Panc1 (cell line): Measurements from ENCODE around the gene TULP4. TPM values are rescaled to one million over a fixed set of nuclear protein-coding genes. Genes with fewer than 3 reads are reported as not detected.
A peak's percentile ranks its signal among the peaks of the same experiment; 100 is the strongest.

Experiments used
- ATAC-seq: fragments of 200-7000 bp; cut with Tn5 transposase; 2 replicates; pipeline ENCODE4 v1.9.1; 2020; ENCODE audit warnings: mild to moderate bottlenecking, moderate library complexity
- BruUV-seq: library from RNA; stranded (reverse); fragments of 400-500 nt; replicated peaks from 2 replicates; lab custom pipeline; 2021; lab: Mats Ljungman, UMichigan
- CTCF ChIA-PET: fragments of 300-600 bp; sonication (Branson Sonifier 250); formaldehyde crosslinking; loops from one replicate; lab custom pipeline; 2022; ENCODE audit warnings: antibody characterized with exemption; lab: Charles Lee
- POLR2A ChIA-PET: fragments of 300-600 bp; sonication (Branson Sonifier 250); formaldehyde crosslinking; loops from one replicate; lab custom pipeline; 2022; ENCODE audit warnings: antibody characterized with exemption; lab: Charles Lee
- DNase-seq: peaks from one replicate; pipeline ENCODE4 v3.0.0-alpha.2; 2010; ENCODE audit warnings: low read depth, low spot score
- H3K27ac ChIP-seq: 2 replicates; pipeline ENCODE4 v1.5.1; 2011; ENCODE audit warnings: mild to moderate bottlenecking, low read length, inconsistent platforms
- H3K27me3 ChIP-seq: fragments of 200-500 bp; sonication (Bioruptor generic); 2 replicates; pipeline ENCODE4 v1.6.0; 2014; ENCODE audit warnings: low read length, inconsistent platforms; ENCODE audit not compliant: control insufficient read depth, insufficient read depth
- H3K36me3 ChIP-seq: fragments of 200-500 bp; sonication (Bioruptor generic); 2 replicates; pipeline ENCODE4 v1.5.1; 2014; ENCODE audit warnings: inconsistent platforms, mild to moderate bottlenecking, low read length, moderate library complexity; ENCODE audit not compliant: control insufficient read depth, insufficient read depth
- H3K4me1 ChIP-seq: 2 replicates; pipeline ENCODE4 v1.5.1; 2011; ENCODE audit warnings: inconsistent platforms, mild to moderate bottlenecking, low read length, moderate library complexity; ENCODE audit not compliant: control insufficient read depth, insufficient read depth
- H3K4me3 ChIP-seq, 2 experiments: 2 replicates each; pipeline ENCODE4 v1.5.1; 2011 to 2012; ENCODE audit warnings: low read depth in 2 of 2, low read length in 2 of 2, mild to moderate bottlenecking in 2 of 2, inconsistent platforms in 1 of 2, moderate library complexity in 1 of 2
- H3K9me3 ChIP-seq: fragments of 200-500 bp; sonication (Bioruptor generic); 2 replicates; pipeline ENCODE4 v1.5.1; 2014; ENCODE audit warnings: low read depth, mild to moderate bottlenecking, inconsistent platforms, low read length, moderate library complexity; ENCODE audit not compliant: control insufficient read depth, insufficient read depth
- POLR2AphosphoS5 ChIP-seq: IDR thresholded peaks from 2 replicates; pipeline ENCODE4 v1.6.1; 2012; ENCODE audit warnings: mild to moderate bottlenecking, low read depth, low read length, moderate library complexity
- REST ChIP-seq, 2 experiments: IDR thresholded peaks; 2 replicates each; pipeline ENCODE4 v1.6.1; 2011 to 2012; ENCODE audit warnings: low read depth in 2 of 2, control low read depth in 1 of 2, low read length in 1 of 2, mild to moderate bottlenecking in 1 of 2, moderate library complexity in 1 of 2; ENCODE audit not compliant: insufficient read depth in 1 of 2
- SIN3A ChIP-seq: IDR thresholded peaks from 2 replicates; pipeline ENCODE4 v1.6.1; 2012; ENCODE audit warnings: low read depth, mild to moderate bottlenecking, low read length, moderate library complexity, borderline replicate concordance; ENCODE audit not compliant: insufficient read depth
- TCF7L2 ChIP-seq: IDR thresholded peaks from 2 replicates; pipeline ENCODE4 v1.6.1; 2011; ENCODE audit warnings: mild to moderate bottlenecking, low read depth, low read length, inconsistent platforms
- in situ Hi-C: cut with HindIII; loops from 2 replicates; pipeline ENCODE4 v1.10.0; 2016; ENCODE audit warnings: low sequenced_read_pairs, low pct_unique_long_range_greater_than_20kb
- intact Hi-C: fragments of 100-400 bp; cut with micrococcal nuclease; formaldehyde crosslinking; loops from one replicate; pipeline ENCODE4 v1.10.0; 2022; ENCODE audit not compliant: unreplicated experiment
- total RNA-seq: library from RNA; stranded (reverse); gene quantifications from one replicate; pipeline ENCODE4 v1.2.1, GENCODE V29; 2021; ENCODE audit not compliant: unreplicated experiment
- TF ChIP-seq, protein P1 (sequence below): fragments of 450-650 bp; IDR thresholded peaks from 2 replicates; pipeline ENCODE4 v1.5.1; 2017; ENCODE audit warnings: mild to moderate bottlenecking

TULP4 gene
- total RNA-seq, 1 experiment from 2014 or later = 105 TPM

GRCh38 chr6:158529629-158530028 lies 217.4 kb downstream of the TULP4 start:
- H3K36me3 ChIP-seq = no peaks in the 10 kb centered on the region
- ATAC-seq (0 out of 2 replicates have a peak, but pooled peaks have one; percentile 38), DNase-seq (no peak)
- in situ Hi-C loops = no loop called here
- TF ChIP-seq TCF7L2 (no peak), REST (IDR thresholded peaks at IDR 0.05; ENCODE audit: insufficient read depth in 1 of 2, low read depth in 2 of 2, low read length in 1 of 2) (no peak), POLR2AphosphoS5 (no peak), SIN3A (no peak)
- TF ChIP-seq, protein P1, sequence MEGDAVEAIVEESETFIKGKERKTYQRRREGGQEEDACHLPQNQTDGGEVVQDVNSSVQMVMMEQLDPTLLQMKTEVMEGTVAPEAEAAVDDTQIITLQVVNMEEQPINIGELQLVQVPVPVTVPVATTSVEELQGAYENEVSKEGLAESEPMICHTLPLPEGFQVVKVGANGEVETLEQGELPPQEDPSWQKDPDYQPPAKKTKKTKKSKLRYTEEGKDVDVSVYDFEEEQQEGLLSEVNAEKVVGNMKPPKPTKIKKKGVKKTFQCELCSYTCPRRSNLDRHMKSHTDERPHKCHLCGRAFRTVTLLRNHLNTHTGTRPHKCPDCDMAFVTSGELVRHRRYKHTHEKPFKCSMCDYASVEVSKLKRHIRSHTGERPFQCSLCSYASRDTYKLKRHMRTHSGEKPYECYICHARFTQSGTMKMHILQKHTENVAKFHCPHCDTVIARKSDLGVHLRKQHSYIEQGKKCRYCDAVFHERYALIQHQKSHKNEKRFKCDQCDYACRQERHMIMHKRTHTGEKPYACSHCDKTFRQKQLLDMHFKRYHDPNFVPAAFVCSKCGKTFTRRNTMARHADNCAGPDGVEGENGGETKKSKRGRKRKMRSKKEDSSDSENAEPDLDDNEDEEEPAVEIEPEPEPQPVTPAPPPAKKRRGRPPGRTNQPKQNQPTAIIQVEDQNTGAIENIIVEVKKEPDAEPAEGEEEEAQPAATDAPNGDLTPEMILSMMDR = no peak
- BruUV-seq = no TSS peak
- no peaks in the 10 kb centered on the region for H3K4me1 ChIP-seq
- H3K27ac ChIP-seq = no peak overlapping the region
- H3K27me3 ChIP-seq = peaks cover 2% of the 10 kb centered on the region; the same call in 1 of the 2 replicates
- POLR2A ChIA-PET = no interaction called here
- intact Hi-C loops = no loop called here
- CTCF ChIA-PET = interaction anchor here (0.6 kb wide), 1 partner anchor 445 kb away, joined by 7 read pairs; no protein-coding TSS in a partner anchor
- no peak overlapping the region for H3K4me3 ChIP-seq
- H3K9me3 ChIP-seq = no peaks in the 10 kb centered on the region

GRCh38 chr6:158531566-158531965 lies 219.3 kb downstream of the TULP4 start:
- no peaks in the 10 kb centered on the region for H3K36me3 ChIP-seq
- no peak overlapping the region for H3K27ac ChIP-seq
- H3K4me3 ChIP-seq = no peak overlapping the region
- no peaks in the 10 kb centered on the region for H3K9me3 ChIP-seq
- in situ Hi-C loops = no loop called here
- peaks cover 6% of the 10 kb centered on the region for H3K27me3 ChIP-seq
- CTCF ChIA-PET = no interaction called here
- POLR2A ChIA-PET = no interaction called here
- TF ChIP-seq REST (IDR thresholded peaks at IDR 0.05; ENCODE audit: insufficient read depth in 1 of 2, low read depth in 2 of 2, low read length in 1 of 2) (no peak), TCF7L2 (no peak), SIN3A (no peak), POLR2AphosphoS5 (no peak)
- TF ChIP-seq, protein P1 = no peak
- ATAC-seq (no peak), DNase-seq (no peak)
- intact Hi-C loops = no loop called here
- BruUV-seq = no TSS peak
- H3K4me1 ChIP-seq = no peaks in the 10 kb centered on the region
